Suprapubic skin (tissue), 4 donors: ENCODE results near the gene STARD8.

Experiments
- CTCF ChIP-seq, 2 donors: fragments of 200-600 bp in 1 of 2; fragments of 450-650 bp in 1 of 2; sonication (generic) in 1 of 2; IDR thresholded peaks; one replicate each; pipeline ENCODE4 v1.5.1; 2016 to 2019; ENCODE audit warnings: antibody characterized with exemption in 2 of 2, mild to moderate bottlenecking in 1 of 2, moderate library complexity in 1 of 2
- EP300 ChIP-seq: sonication (generic); formaldehyde crosslinking; IDR thresholded peaks from one replicate; pipeline ENCODE4 v1.6.1; 2017; ENCODE audit warnings: antibody characterized with exemption
- POLR2A ChIP-seq, 2 donors: fragments of 450-650 bp; IDR thresholded peaks; one replicate each; pipeline ENCODE4 v1.6.1; 2017; ENCODE audit warnings: antibody characterized with exemption in 2 of 2, mild to moderate bottlenecking in 2 of 2, moderate library complexity in 2 of 2
- POLR2AphosphoS5 ChIP-seq, 3 donors: sonication (generic); formaldehyde crosslinking; IDR thresholded peaks; one replicate each; pipeline ENCODE4 v1.6.1; 2017; ENCODE audit warnings: antibody characterized with exemption in 3 of 3

- TF ChIP-seq EP300 (no peak), CTCF (IDR thresholded peaks at IDR 0.05) (no peak), POLR2AphosphoS5 (IDR thresholded peaks at IDR 0.05) (no peak), POLR2A (IDR thresholded peaks at IDR 0.05) (no peak)
These were observed 80.2 kb downstream of the STARD8 start for GRCh38 chrX:68727696-68728095.
